H9 (cell line): ENCODE measurements around the gene ZNRF2. TPM values are rescaled to one million over a fixed set of nuclear protein-coding genes. Genes with fewer than 3 reads are reported as not detected.
A peak's percentile ranks its signal among the peaks of the same experiment; 100 is the strongest.

Experiments used
- DNase-seq: peaks from one replicate; pipeline ENCODE4 v3.0.0-alpha.2; 2017
- H2AFZ ChIP-seq: one replicate; pipeline ENCODE4 v1.6.1; 2013; ENCODE audit warnings: mild to moderate bottlenecking, low read length, control low read depth, moderate library complexity
- H2AK5ac ChIP-seq: 2 replicates; pipeline ENCODE4 v1.6.1; 2013; ENCODE audit warnings: low read length, control low read depth, mixed read lengths; ENCODE audit not compliant: insufficient read length
- H2BK120ac ChIP-seq: one replicate; pipeline ENCODE4 v1.6.1; 2013; ENCODE audit warnings: low read depth, mild to moderate bottlenecking, low read length, control low read depth, inconsistent platforms; ENCODE audit not compliant: poor library complexity, severe bottlenecking
- H2BK12ac ChIP-seq: 2 replicates; pipeline ENCODE4 v1.6.1; 2013; ENCODE audit warnings: low read length, control low read depth, mixed read lengths, low read depth; ENCODE audit not compliant: insufficient read length
- H2BK15ac ChIP-seq: 2 replicates; pipeline ENCODE4 v1.6.1; 2013; ENCODE audit warnings: low read depth, low read length, control low read depth
- H2BK20ac ChIP-seq: one replicate; pipeline ENCODE4 v1.6.1; 2013; ENCODE audit warnings: low read depth, mild to moderate bottlenecking, low read length, control low read depth, inconsistent platforms; ENCODE audit not compliant: poor library complexity, severe bottlenecking
- H2BK5ac ChIP-seq: 2 replicates; pipeline ENCODE4 v1.6.1; 2013; ENCODE audit warnings: low read length, control low read depth, mixed read lengths; ENCODE audit not compliant: insufficient read length
- H3K14ac ChIP-seq: 2 replicates; pipeline ENCODE4 v1.6.1; 2013; ENCODE audit warnings: low read length, control low read depth; ENCODE audit not compliant: insufficient read depth
- H3K18ac ChIP-seq: 2 replicates; pipeline ENCODE4 v1.6.1; 2013; ENCODE audit warnings: low read depth, mild to moderate bottlenecking, mixed read lengths, low read length, control low read depth; ENCODE audit not compliant: insufficient read length
- H3K23ac ChIP-seq: 2 replicates; pipeline ENCODE4 v1.6.1; 2013; ENCODE audit warnings: low read length, control low read depth, mixed read lengths, low read depth; ENCODE audit not compliant: insufficient read length
- H3K23me2 ChIP-seq: 2 replicates; pipeline ENCODE4 v1.6.1; 2013; ENCODE audit warnings: low read depth, mild to moderate bottlenecking, mixed read lengths, low read length, control low read depth; ENCODE audit not compliant: insufficient read length, poor library complexity, severe bottlenecking
- H3K27ac ChIP-seq: 2 replicates; pipeline ENCODE4 v1.5.1; 2013; ENCODE audit warnings: low read length, control low read depth, mixed read lengths, low read depth; ENCODE audit not compliant: insufficient read length
- H3K27me3 ChIP-seq: 2 replicates; pipeline ENCODE4 v1.6.1; 2013; ENCODE audit warnings: low read length, control low read depth, inconsistent platforms; ENCODE audit not compliant: insufficient read depth
- H3K4ac ChIP-seq: 2 replicates; pipeline ENCODE4 v1.6.1; 2013; ENCODE audit warnings: low read depth, mild to moderate bottlenecking, control low read depth, inconsistent platforms, low read length, moderate library complexity
- H3K4me1 ChIP-seq: 2 replicates; pipeline ENCODE4 v1.6.1; 2013; ENCODE audit warnings: low read length, control low read depth, inconsistent platforms; ENCODE audit not compliant: insufficient read depth
- H3K4me2 ChIP-seq: 2 replicates; pipeline ENCODE4 v1.6.1; 2013; ENCODE audit warnings: low read length, control low read depth, mixed read lengths; ENCODE audit not compliant: insufficient read length, insufficient read depth
- H3K56ac ChIP-seq: 2 replicates; pipeline ENCODE4 v1.6.1; 2013; ENCODE audit warnings: low read depth, mild to moderate bottlenecking, mixed read lengths, low read length, control low read depth; ENCODE audit not compliant: insufficient read length
- H3K79me1 ChIP-seq: 2 replicates; pipeline ENCODE4 v1.6.1; 2013; ENCODE audit warnings: low read depth, mild to moderate bottlenecking, moderate library complexity, low read length, control low read depth, inconsistent platforms; ENCODE audit not compliant: insufficient read depth, poor library complexity, severe bottlenecking
- H3K79me2 ChIP-seq: 2 replicates; pipeline ENCODE4 v1.6.1; 2013; ENCODE audit warnings: low read length, control low read depth, inconsistent platforms; ENCODE audit not compliant: insufficient read depth
- H3K9ac ChIP-seq: 2 replicates; pipeline ENCODE4 v1.6.1; 2013; ENCODE audit warnings: low read length, control low read depth, mixed read lengths; ENCODE audit not compliant: insufficient read length; ENCODE audit errors: extremely low read depth
- H3K9me3 ChIP-seq: one replicate; pipeline ENCODE4 v1.6.1; 2013; ENCODE audit warnings: low read depth, low read length, inconsistent platforms; ENCODE audit not compliant: control insufficient read depth
- H3T11ph ChIP-seq: one replicate; pipeline ENCODE4 v1.6.1; 2013; ENCODE audit warnings: mild to moderate bottlenecking, low read length, control low read depth, inconsistent platforms
- H4K20me1 ChIP-seq: one replicate; pipeline ENCODE4 v1.6.1; 2013; ENCODE audit not compliant: control insufficient read depth, insufficient read length, insufficient read depth
- H4K5ac ChIP-seq: 2 replicates; pipeline ENCODE4 v1.6.1; 2013; ENCODE audit warnings: low read depth, mild to moderate bottlenecking, mixed read lengths, low read length, control low read depth; ENCODE audit not compliant: insufficient read length
- H4K8ac ChIP-seq: replicated peaks from 2 replicates; pipeline ENCODE4 v1.6.1; 2013; ENCODE audit warnings: low read length, control low read depth, mixed read lengths, low read depth; ENCODE audit not compliant: insufficient read length
- H4K91ac ChIP-seq: 2 replicates; pipeline ENCODE4 v1.6.1; 2013; ENCODE audit warnings: low read depth, mild to moderate bottlenecking, moderate library complexity, mixed read lengths, low read length, control low read depth; ENCODE audit not compliant: insufficient read length
- H3K27ac Mint-ChIP-seq, 3 experiments: 2 replicates in 2 of 3; 3 replicates in 1 of 3; pipeline ENCODE4 v1.8.0; 2020 to 2021; ENCODE audit warnings: mixed read lengths in 3 of 3, mild to moderate bottlenecking in 1 of 3, moderate library complexity in 1 of 3
- H3K27me3 Mint-ChIP-seq: 2 replicates; pipeline ENCODE4 v1.8.0; 2021; ENCODE audit warnings: low read depth, mild to moderate bottlenecking, moderate library complexity, mixed read lengths
- H3K36me3 Mint-ChIP-seq, 3 experiments: 2 replicates in 2 of 3; 3 replicates in 1 of 3; pipeline ENCODE4 v1.8.0; 2020 to 2021; ENCODE audit warnings: low read depth in 3 of 3, mixed read lengths in 3 of 3; ENCODE audit not compliant: insufficient read depth in 1 of 3
- H3K4me1 Mint-ChIP-seq, 2 experiments: 2 replicates each; pipeline ENCODE4 v1.8.0; 2020; ENCODE audit warnings: mixed read lengths in 2 of 2
- H3K4me3 Mint-ChIP-seq, 2 experiments: 2 replicates in 1 of 2; 3 replicates in 1 of 2; pipeline ENCODE4 v1.8.0; 2020 to 2021; ENCODE audit warnings: mild to moderate bottlenecking in 2 of 2, mixed read lengths in 2 of 2, moderate library complexity in 1 of 2
- H3K9me3 Mint-ChIP-seq, 2 experiments: 2 replicates in 1 of 2; 3 replicates in 1 of 2; pipeline ENCODE4 v1.8.0; 2020; ENCODE audit warnings: mild to moderate bottlenecking in 2 of 2, mixed read lengths in 2 of 2, moderate library complexity in 1 of 2
- WGBS: extraction: QIAGEN DNeasy Blood & Tissue Kit; methylation state at CpG from one replicate; pipeline ENCODE4 v1.1.7; 2013; ENCODE audit warnings: missing lambda C conversion rate, low lambda C conversion rate, mixed read lengths; ENCODE audit not compliant: insufficient read length; ENCODE audit errors: extremely low coverage; 5-methylcytosine and 5-hydroxymethylcytosine counted together
- total RNA-seq: library from RNA; stranded (reverse); gene quantifications from 2 replicates; pipeline ENCODE4 v1.2.1, GENCODE V29; 2021
- TF ChIP-seq, protein P1 (sequence below): fragments of 200-600 bp; sonication (generic); conservative IDR thresholded peaks from 3 replicates; pipeline ENCODE4 v1.8.0; 2021; ENCODE audit warnings: antibody characterized with exemption, mild to moderate bottlenecking

ZNRF2 gene
- total RNA-seq, 1 experiment from 2014 or later, result 16.5 TPM

DNA sequence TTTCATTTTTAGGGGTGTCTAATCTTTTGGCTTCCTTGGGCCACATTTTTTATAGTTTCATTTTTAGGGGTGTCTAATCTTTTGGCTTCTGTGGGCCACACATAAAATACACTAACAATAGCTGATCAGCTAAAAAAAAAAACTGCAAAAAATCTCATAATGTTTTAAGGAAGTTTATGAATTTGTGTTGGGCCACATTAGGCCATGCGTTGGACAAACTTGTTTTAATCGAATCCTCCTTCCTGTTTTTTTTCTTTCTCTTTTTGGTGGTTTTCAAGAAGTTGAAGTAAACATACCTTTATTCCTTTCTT is 37.4 kb downstream of the ZNRF2 start:
- peaks cover 1% of the 10 kb centered on the region; the same call in 1 of the 2 replicates for H3K79me2 ChIP-seq

More for the DNA sequence above, 37.4 kb downstream of the ZNRF2 start:
- Mint-ChIP-seq H3K27ac (peak overlapping the region; percentile 78 to 97 (median 82); a peak in 6 of 7 replicates), H3K27me3 (no peaks in the 10 kb centered on the region), H3K9me3 (no peaks in the 10 kb centered on the region), H3K4me1 (peaks cover 74 to 78% of the 10 kb centered on the region in 2 experiments), H3K36me3 (peaks cover 5 to 18% (median 5%) of the 10 kb centered on the region in 3 experiments), H3K4me3 (0 out of 5 replicates have a peak overlapping the region, but pooled peaks of 1 of the 2 experiments have one; percentile 7)
- Histone ChIP-seq H4K5ac (no peak overlapping the region), H3K79me1 (no peaks in the 10 kb centered on the region), H3K9me3 (no peaks in the 10 kb centered on the region), H3K56ac (no peak overlapping the region), H3K9ac (no peak overlapping the region), H3T11ph (no peak overlapping the region), H3K23me2 (no peaks in the 10 kb centered on the region), H2AFZ (no peak overlapping the region), H3K14ac (no peak overlapping the region), H4K8ac (no peak overlapping the region), H2AK5ac (no peak overlapping the region), H4K20me1 (no peaks in the 10 kb centered on the region), H3K4ac (no peak overlapping the region), H3K27ac (no peak overlapping the region), H3K27me3 (no peaks in the 10 kb centered on the region), H3K4me2 (no peak overlapping the region), H2BK20ac (no peak overlapping the region), H3K4me1 (peaks cover 6% of the 10 kb centered on the region), H3K23ac (no peak overlapping the region), H2BK12ac (no peak overlapping the region), H4K91ac (no peak overlapping the region), H2BK15ac (no peak overlapping the region), H3K18ac (no peak overlapping the region), H2BK5ac (no peak overlapping the region), H2BK120ac (no peak overlapping the region)
- no CpG with 5 or more reads among the region's 2 CpGs for WGBS
- no peak for DNase-seq
- TF ChIP-seq, protein P1, sequence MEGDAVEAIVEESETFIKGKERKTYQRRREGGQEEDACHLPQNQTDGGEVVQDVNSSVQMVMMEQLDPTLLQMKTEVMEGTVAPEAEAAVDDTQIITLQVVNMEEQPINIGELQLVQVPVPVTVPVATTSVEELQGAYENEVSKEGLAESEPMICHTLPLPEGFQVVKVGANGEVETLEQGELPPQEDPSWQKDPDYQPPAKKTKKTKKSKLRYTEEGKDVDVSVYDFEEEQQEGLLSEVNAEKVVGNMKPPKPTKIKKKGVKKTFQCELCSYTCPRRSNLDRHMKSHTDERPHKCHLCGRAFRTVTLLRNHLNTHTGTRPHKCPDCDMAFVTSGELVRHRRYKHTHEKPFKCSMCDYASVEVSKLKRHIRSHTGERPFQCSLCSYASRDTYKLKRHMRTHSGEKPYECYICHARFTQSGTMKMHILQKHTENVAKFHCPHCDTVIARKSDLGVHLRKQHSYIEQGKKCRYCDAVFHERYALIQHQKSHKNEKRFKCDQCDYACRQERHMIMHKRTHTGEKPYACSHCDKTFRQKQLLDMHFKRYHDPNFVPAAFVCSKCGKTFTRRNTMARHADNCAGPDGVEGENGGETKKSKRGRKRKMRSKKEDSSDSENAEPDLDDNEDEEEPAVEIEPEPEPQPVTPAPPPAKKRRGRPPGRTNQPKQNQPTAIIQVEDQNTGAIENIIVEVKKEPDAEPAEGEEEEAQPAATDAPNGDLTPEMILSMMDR, result no peak
